ENCODE results near the gene FAM184A. TPM values are rescaled to one million over a fixed set of nuclear protein-coding genes. Genes with fewer than 3 reads are reported as not detected.

Gene FAM184A
- total and polyA plus RNA-seq, 8 donors = 1.8 to 6.4 (median 3.0) TPM

DNA sequence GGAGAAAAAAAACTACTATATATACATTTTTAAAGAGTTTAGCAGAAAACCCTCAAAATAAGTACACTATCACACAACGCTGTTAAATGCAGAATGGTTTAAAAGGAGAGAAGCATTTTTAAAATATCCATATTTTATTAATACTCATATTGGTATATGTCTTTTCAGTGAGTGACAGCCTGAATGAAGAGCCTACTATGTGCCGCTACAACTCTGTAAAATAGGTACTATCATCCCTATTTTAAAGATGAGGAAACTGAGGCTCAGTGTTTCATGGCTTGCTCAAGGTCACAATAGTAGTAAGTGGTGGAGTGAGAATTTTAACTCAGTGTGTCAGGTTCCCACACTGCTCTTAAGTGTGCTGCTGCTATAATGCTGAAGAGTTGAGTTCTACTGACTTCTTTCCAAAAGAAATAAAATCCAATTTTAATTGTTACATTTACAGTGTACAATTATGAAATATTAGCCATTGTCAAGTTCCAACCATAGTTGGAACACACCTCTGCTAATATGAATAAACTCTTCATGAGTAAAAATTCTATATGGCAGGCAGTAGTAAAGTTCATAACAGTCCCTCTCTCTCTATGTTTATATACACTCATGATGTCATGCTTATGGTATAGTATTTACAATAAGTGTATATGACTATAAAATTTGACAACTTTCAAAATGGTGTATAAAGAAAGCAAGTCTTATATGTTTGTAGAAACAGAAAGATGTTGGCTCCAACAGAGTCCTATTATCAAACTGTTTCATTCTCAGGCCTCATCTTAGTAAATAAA lies 3.1 kb downstream of the FAM184A start:
- ATAC-seq (no peak), FAIRE-seq (no peak), DNase-seq (no peak)
- TF ChIP-seq, protein P1, sequence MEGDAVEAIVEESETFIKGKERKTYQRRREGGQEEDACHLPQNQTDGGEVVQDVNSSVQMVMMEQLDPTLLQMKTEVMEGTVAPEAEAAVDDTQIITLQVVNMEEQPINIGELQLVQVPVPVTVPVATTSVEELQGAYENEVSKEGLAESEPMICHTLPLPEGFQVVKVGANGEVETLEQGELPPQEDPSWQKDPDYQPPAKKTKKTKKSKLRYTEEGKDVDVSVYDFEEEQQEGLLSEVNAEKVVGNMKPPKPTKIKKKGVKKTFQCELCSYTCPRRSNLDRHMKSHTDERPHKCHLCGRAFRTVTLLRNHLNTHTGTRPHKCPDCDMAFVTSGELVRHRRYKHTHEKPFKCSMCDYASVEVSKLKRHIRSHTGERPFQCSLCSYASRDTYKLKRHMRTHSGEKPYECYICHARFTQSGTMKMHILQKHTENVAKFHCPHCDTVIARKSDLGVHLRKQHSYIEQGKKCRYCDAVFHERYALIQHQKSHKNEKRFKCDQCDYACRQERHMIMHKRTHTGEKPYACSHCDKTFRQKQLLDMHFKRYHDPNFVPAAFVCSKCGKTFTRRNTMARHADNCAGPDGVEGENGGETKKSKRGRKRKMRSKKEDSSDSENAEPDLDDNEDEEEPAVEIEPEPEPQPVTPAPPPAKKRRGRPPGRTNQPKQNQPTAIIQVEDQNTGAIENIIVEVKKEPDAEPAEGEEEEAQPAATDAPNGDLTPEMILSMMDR (IDR thresholded peaks at IDR 0.05) = no peak
- peaks cover 0 to 14% (median 3%) of the 10 kb centered on the region in 3 donors for H3K4me1 ChIP-seq
- WGBS, 2 donors = 97% methylated on average over 2 of the region's 2 CpGs
- no peaks in the 10 kb centered on the region for H3K27me3 ChIP-seq
- H3K9me3 ChIP-seq = no peaks in the 10 kb centered on the region
- H3K27ac ChIP-seq = no peak overlapping the region
- intact Hi-C loops (cut with DNase I) = no loop called here
- no peak overlapping the region for H3K4me3 ChIP-seq
- H3K36me3 ChIP-seq = no peaks in the 10 kb centered on the region

DNA sequence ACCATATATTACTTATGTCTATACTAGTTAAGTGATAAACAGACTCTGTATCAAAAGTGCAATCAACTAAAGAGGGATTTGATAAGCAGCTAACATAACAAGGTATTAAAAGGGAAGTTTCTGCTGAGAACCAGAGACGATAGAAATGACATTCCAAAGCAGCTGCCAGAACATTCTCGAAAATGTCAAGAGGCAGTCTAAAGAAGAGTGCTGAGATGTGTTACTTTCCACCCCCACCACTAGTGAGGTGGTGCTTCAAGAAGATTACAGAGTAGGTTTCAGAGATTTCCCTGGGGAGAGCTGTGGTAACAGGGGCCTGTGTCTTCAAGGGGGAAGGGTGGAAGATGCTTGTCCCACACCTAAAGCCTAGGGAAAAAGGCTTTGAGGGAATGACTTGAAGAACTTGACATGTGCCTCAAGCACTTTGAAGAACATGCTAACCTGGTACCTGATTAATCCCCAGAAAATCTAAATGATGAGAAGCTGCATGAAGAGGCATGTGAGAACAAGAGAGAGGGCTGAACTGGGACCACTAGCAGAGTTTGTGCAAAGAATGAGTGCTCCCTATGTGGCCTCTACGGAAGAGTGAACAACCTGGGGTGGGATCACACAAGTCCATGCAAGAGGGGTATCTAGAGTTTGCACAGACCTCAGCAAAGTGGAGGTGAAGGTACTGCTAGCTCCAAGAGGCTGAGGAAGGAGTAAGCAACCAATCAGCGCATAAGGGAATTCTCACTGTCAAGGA lies 5.0 kb downstream of the FAM184A start:
- H3K9me3 ChIP-seq = no peaks in the 10 kb centered on the region
- no peaks in the 10 kb centered on the region for H3K27me3 ChIP-seq
- ATAC-seq (no peak), DNase-seq (no peak), FAIRE-seq (no peak)
- TF ChIP-seq, protein P1 (IDR thresholded peaks at IDR 0.05) = no peak
- 81 to 82% methylated on average over 4 of the region's 4 CpGs for WGBS, 2 donors
- H3K36me3 ChIP-seq = no peaks in the 10 kb centered on the region
- no peak overlapping the region for H3K27ac ChIP-seq
- intact Hi-C loops (cut with DNase I) = no loop called here
- H3K4me1 ChIP-seq = peaks cover 0 to 7% (median 0%) of the 10 kb centered on the region in 3 donors
- no peak overlapping the region for H3K4me3 ChIP-seq

DNA sequence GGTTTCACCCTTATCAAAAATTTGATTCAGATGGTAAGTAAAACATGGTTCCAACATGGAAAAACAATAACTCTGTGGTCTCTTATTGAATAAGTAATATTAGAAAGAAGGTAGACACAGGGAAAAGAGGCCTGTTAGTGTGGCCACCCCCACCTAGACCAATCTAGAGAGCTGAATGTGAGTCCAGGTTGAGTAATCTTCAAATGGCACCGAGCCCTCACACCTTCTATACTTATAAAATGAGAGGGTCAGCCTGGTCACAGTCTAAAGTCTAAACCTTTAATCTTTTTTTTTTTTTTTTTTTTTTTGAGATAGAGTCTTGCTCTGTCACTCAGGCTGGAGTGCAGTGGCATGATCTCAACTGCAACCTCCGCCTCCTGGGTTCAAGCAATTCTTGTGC lies 6.9 kb downstream of the FAM184A start:
- ATAC-seq (no peak), DNase-seq (no peak), FAIRE-seq (no peak)
- Histone ChIP-seq H3K36me3 (no peaks in the 10 kb centered on the region), H3K4me3 (no peak overlapping the region), H3K9me3 (no peaks in the 10 kb centered on the region), H3K27ac (no peak overlapping the region), H3K4me1 (no peaks in the 10 kb centered on the region), H3K27me3 (no peaks in the 10 kb centered on the region)
- TF ChIP-seq, protein P1 (IDR thresholded peaks at IDR 0.05) = no peak
- intact Hi-C loops (cut with DNase I) = no loop called here
- WGBS, 2 donors = 91 to 97% methylated on average over 2 of the region's 2 CpGs

DNA sequence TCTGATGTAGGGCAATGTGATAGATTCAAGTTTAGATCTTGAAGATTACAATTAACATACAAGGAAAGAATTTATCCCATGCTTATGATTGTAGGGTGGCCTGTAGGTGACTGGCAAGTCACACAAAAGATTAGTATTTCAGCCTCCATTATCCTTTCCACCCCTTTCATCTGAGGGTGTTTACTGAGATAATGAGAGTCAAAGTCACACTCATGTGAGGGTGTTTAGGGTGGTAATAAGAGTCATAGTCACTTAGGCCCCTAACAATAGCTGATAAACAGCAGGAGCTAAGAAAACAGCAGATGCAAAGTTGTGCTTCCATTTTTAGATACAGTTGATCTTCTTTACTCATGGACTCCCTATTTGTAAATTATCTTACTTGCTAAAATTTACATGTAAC lies 11.4 kb downstream of the FAM184A start:
- DNase-seq = no peak
- H3K27me3 ChIP-seq = no peaks in the 10 kb centered on the region
- no peaks in the 10 kb centered on the region for H3K4me1 ChIP-seq
- no peaks in the 10 kb centered on the region for H3K36me3 ChIP-seq
- intact Hi-C loops (cut with DNase I) = no loop called here
- no peak overlapping the region for H3K27ac ChIP-seq
- H3K4me3 ChIP-seq = no peak overlapping the region
- no peak for FAIRE-seq
- no peak for ATAC-seq
- TF ChIP-seq, protein P1 (IDR thresholded peaks at IDR 0.05) = no peak
- H3K9me3 ChIP-seq = no peaks in the 10 kb centered on the region

DNA sequence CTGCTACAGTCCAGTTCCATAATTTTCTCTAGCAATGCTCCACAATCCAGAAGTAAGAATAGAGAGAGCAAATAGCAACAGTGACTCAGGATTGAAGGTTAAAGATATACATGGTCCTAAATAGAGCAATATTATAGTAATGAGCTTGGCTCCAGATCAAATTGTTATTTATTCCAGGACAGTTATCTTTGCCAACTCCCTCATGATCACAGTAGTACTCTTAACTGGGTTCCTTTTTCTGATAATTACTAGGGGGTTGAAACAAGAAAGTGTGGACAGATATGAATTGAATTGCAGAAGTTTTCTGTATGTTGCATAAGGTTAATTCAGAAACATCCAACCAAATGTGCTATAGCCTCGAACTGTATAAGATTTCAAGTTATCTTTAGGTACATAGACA lies 11.9 kb downstream of the FAM184A start:
- H3K36me3 ChIP-seq = no peaks in the 10 kb centered on the region
- 84 to 93% methylated on average over 1 of the region's 1 CpG for WGBS, 2 donors
- H3K4me3 ChIP-seq = no peak overlapping the region
- DNase-seq (no peak), ATAC-seq (no peak), FAIRE-seq (no peak)
- no peaks in the 10 kb centered on the region for H3K27me3 ChIP-seq
- TF ChIP-seq, protein P1 (IDR thresholded peaks at IDR 0.05) = no peak
- no peaks in the 10 kb centered on the region for H3K9me3 ChIP-seq
- intact Hi-C loops (cut with DNase I) = no loop called here
- H3K4me1 ChIP-seq = no peaks in the 10 kb centered on the region
- no peak overlapping the region for H3K27ac ChIP-seq

Measured in pancreas (tissue), 10 donors.